Tibial artery (tissue), 4 donors: ENCODE results near the gene AMFR.
A peak's percentile ranks its signal among the peaks of the same experiment; 100 is the strongest.

ENCODE experiments used
- DNase-seq, 2 donors: peaks; one replicate each; pipeline ENCODE4 v3.0.0-alpha.2; 2019
- H3K27ac ChIP-seq, 2 donors: fragments of 200-600 bp; sonication (generic) in 1 of 2; 1 replicate in 1 of 2; 2 replicates in 1 of 2; pipeline ENCODE4 v1.5.1; 2018 to 2019; ENCODE audit warnings: mild to moderate bottlenecking in 1 of 2
- H3K27me3 ChIP-seq, 2 donors: fragments of 200-600 bp; sonication (generic) in 1 of 2; one replicate each; pipeline versions ENCODE4 v1.5.1 to v1.6.0; 2016 to 2019
- H3K36me3 ChIP-seq, 3 donors: fragments of 200-600 bp; sonication (generic) in 2 of 3; one replicate each; pipeline ENCODE4 v1.5.1; 2016 to 2019; ENCODE audit warnings: mild to moderate bottlenecking in 2 of 3
- H3K4me1 ChIP-seq, 4 donors: fragments of 200-600 bp; sonication (generic) in 2 of 4; 1 replicate in 3 of 4; 2 replicates in 1 of 4; pipeline ENCODE4 v1.5.1; 2016 to 2019
- H3K4me3 ChIP-seq, 2 donors: fragments of 200-600 bp; sonication (generic) in 1 of 2; 1 replicate in 1 of 2; 2 replicates in 1 of 2; pipeline ENCODE4 v1.5.1; 2018 to 2019; ENCODE audit warnings: mild to moderate bottlenecking in 2 of 2
- H3K9me3 ChIP-seq, 3 donors: fragments of 200-600 bp; sonication (generic) in 1 of 3; one replicate each; pipeline ENCODE4 v1.5.1; 2016 to 2019
- CTCF ChIP-seq, 2 experiments: fragments of 200-600 bp in 1 of 2; fragments of 450-650 bp in 1 of 2; IDR thresholded peaks; one replicate each; pipeline ENCODE4 v1.5.1; 2017 to 2019; ENCODE audit warnings: antibody characterized with exemption in 2 of 2, mild to moderate bottlenecking in 1 of 2, moderate library complexity in 1 of 2
- intact Hi-C: fragments of 100-400 bp; cut with DNase I; formaldehyde crosslinking; loops from one replicate; pipeline ENCODE4 v1.15.0; 2023; ENCODE audit warnings: low total_unique reads

Gene AMFR

GRCh38 chr16:56350491-56351405, 74.6 kb downstream of the AMFR start:
- Histone ChIP-seq H3K4me1 (peaks cover 0 to under 1% (median 0%) of the 10 kb centered on the region in 4 donors), H3K27me3 (no peaks in the 10 kb centered on the region), H3K9me3 (no peaks in the 10 kb centered on the region), H3K27ac (no peak overlapping the region), H3K36me3 (peaks cover 0 to 3% (median 0%) of the 10 kb centered on the region in 3 donors), H3K4me3 (no peak overlapping the region)
- intact Hi-C loops = no loop called here
- peak in 1 of 2 donors; percentile 56 for DNase-seq
- TF ChIP-seq CTCF (IDR thresholded peaks at IDR 0.05) = no peak

GRCh38 chr16:56349711-56350161, 75.6 kb downstream of the AMFR start:
- Histone ChIP-seq H3K36me3 (peaks cover 0 to 11% (median 0%) of the 10 kb centered on the region in 3 donors), H3K4me3 (no peak overlapping the region), H3K27me3 (no peaks in the 10 kb centered on the region), H3K27ac (no peak overlapping the region), H3K4me1 (no peaks in the 10 kb centered on the region), H3K9me3 (no peaks in the 10 kb centered on the region)
- intact Hi-C loops = no loop called here
- TF ChIP-seq CTCF (IDR thresholded peaks at IDR 0.05) = no peak
- peak in 1 of 2 donors; percentile 60 for DNase-seq

- no peak overlapping the region for H3K4me3 ChIP-seq
- no peaks in the 10 kb centered on the region for H3K27me3 ChIP-seq
- DNase-seq = no peak
- peaks cover 0 to 11% (median 0%) of the 10 kb centered on the region in 3 donors for H3K36me3 ChIP-seq
- intact Hi-C loops = no loop called here
- H3K27ac ChIP-seq = no peak overlapping the region
- no peaks in the 10 kb centered on the region for H3K9me3 ChIP-seq
- no peaks in the 10 kb centered on the region for H3K4me1 ChIP-seq
- TF ChIP-seq CTCF (IDR thresholded peaks at IDR 0.05) = no peak
These were observed 76.3 kb downstream of the AMFR start for GRCh38 chr16:56349086-56349415.

GRCh38 chr16:56348168-56349085, 76.9 kb downstream of the AMFR start:
- no peak overlapping the region for H3K4me3 ChIP-seq

More at GRCh38 chr16:56348168-56349085, 76.9 kb downstream of the AMFR start:
- no peak for DNase-seq
- no peaks in the 10 kb centered on the region for H3K4me1 ChIP-seq
- no peak for TF ChIP-seq CTCF (IDR thresholded peaks at IDR 0.05)
- H3K27ac ChIP-seq = no peak overlapping the region
- intact Hi-C loops = no loop called here
- no peaks in the 10 kb centered on the region for H3K9me3 ChIP-seq
- no peaks in the 10 kb centered on the region for H3K27me3 ChIP-seq
- peaks cover 0 to 11% (median 0%) of the 10 kb centered on the region in 3 donors for H3K36me3 ChIP-seq
